Ramos (cell line): ENCODE data around the gene OLFM1.
"Not testable (repeated sequence)": the region's sequence is repeated elsewhere in the genome, so short reads cannot be mapped to it uniquely, and the experiment has no call there.

Experiments
- in situ Hi-C: fragments of 300-500 bp; cut with MboI; formaldehyde crosslinking; loops from one replicate; pipeline ENCODE4 v1.14.3; 2022; ENCODE audit warnings: low sequenced_read_pairs; ENCODE audit not compliant: unreplicated experiment

OLFM1 gene

GRCh38 chr9:135146241-135146640 lies 58.8 kb downstream of the OLFM1 start:
- in situ Hi-C loops, result no loop called here

GRCh38 chr9:135146766-135147473 lies 59.5 kb downstream of the OLFM1 start:
- in situ Hi-C loops, result no loop called here

GRCh38 chr9:135147474-135147805 lies 60.0 kb downstream of the OLFM1 start:
- in situ Hi-C loops, result no loop called here

- in situ Hi-C loops, result no loop called here
Observed at GRCh38 chr9:135147938-135148337, 60.5 kb downstream of the OLFM1 start.

GRCh38 chr9:135148386-135148785 lies 60.9 kb downstream of the OLFM1 start:
- in situ Hi-C loops, result no loop called here

GRCh38 chr9:135149901-135150300 lies 62.4 kb downstream of the OLFM1 start:
- in situ Hi-C loops, result not testable (repeated sequence)

GRCh38 chr9:135150981-135151380 lies 63.5 kb downstream of the OLFM1 start:
- in situ Hi-C loops, result no loop called here

GRCh38 chr9:135151757-135152613 lies 64.5 kb downstream of the OLFM1 start:
- in situ Hi-C loops, result no loop called here

GRCh38 chr9:135152614-135153334 lies 65.3 kb downstream of the OLFM1 start:
- in situ Hi-C loops, result no loop called here

- in situ Hi-C loops, result no loop called here
Observed at GRCh38 chr9:135154050-135154615, 66.7 kb downstream of the OLFM1 start.

GRCh38 chr9:135155396-135155795 lies 67.9 kb downstream of the OLFM1 start:
- in situ Hi-C loops, result no loop called here

- in situ Hi-C loops, result no loop called here
Observed at GRCh38 chr9:135156525-135157510, 69.3 kb downstream of the OLFM1 start.

- in situ Hi-C loops, result no loop called here
Observed at GRCh38 chr9:135157856-135158563, 70.5 kb downstream of the OLFM1 start.

GRCh38 chr9:135158564-135158937 lies 71.1 kb downstream of the OLFM1 start:
- in situ Hi-C loops, result no loop called here

- in situ Hi-C loops, result no loop called here
Observed at GRCh38 chr9:135159801-135160200, 72.3 kb downstream of the OLFM1 start.

- in situ Hi-C loops, result no loop called here
Observed at GRCh38 chr9:135160862-135161261, 73.4 kb downstream of the OLFM1 start.

- in situ Hi-C loops, result not testable (repeated sequence)
Observed at GRCh38 chr9:135162599-135162998, 75.1 kb downstream of the OLFM1 start.

- in situ Hi-C loops, result no loop called here
Observed at GRCh38 chr9:135163023-135163780, 75.7 kb downstream of the OLFM1 start.
